Endothelial cell of umbilical vein (primary cell): ENCODE results near the gene DGKB.

Source experiments
- CTCF ChIP-seq, 2 donors: IDR thresholded peaks; 1 replicate in 1 of 2; 2 replicates in 1 of 2; pipeline ENCODE4 v1.5.1; 2011; ENCODE audit warnings: low read length in 2 of 2, mild to moderate bottlenecking in 2 of 2, moderate library complexity in 2 of 2, control low read depth in 1 of 2, inconsistent platforms in 1 of 2, low read depth in 1 of 2; ENCODE audit not compliant: insufficient read depth in 1 of 2; ENCODE audit errors: extremely low read depth in 1 of 2
- FOS ChIP-seq: IDR thresholded peaks from 2 replicates; pipeline ENCODE4 v1.6.1; 2011; ENCODE audit warnings: mild to moderate bottlenecking, low read length, moderate library complexity, borderline replicate concordance; ENCODE audit not compliant: insufficient read depth
- MAX ChIP-seq: IDR thresholded peaks from 2 replicates; pipeline ENCODE4 v1.6.1; 2011; ENCODE audit not compliant: insufficient read depth, insufficient read length
- POLR2A ChIP-seq: IDR thresholded peaks from 2 replicates; pipeline ENCODE4 v1.6.1; 2012; ENCODE audit warnings: low read depth, mild to moderate bottlenecking, control low read depth, low read length
- POLR2AphosphoS5 ChIP-seq: IDR thresholded peaks from 2 replicates; pipeline ENCODE4 v1.6.1; 2012; ENCODE audit warnings: low read depth, mild to moderate bottlenecking, control low read depth, low read length, moderate library complexity; ENCODE audit not compliant: insufficient read depth

GRCh38 chr7:14745076-14745475, 157.5 kb downstream of the DGKB start:
- TF ChIP-seq FOS: no peak
- no peak for TF ChIP-seq CTCF (IDR thresholded peaks at IDR 0.05; ENCODE audit: extremely low read depth in 1 of 2, insufficient read depth in 1 of 2, low read depth in 1 of 2, low read length in 2 of 2)
- no peak for TF ChIP-seq MAX
- no peak for TF ChIP-seq POLR2A
- no peak for TF ChIP-seq POLR2AphosphoS5
